NCI-H1105 (cell line): Measurements from ENCODE around the gene PPIP5K1.
"Not testable (repeated sequence)": the region's sequence is repeated elsewhere in the genome, so short reads cannot be mapped to it uniquely, and the experiment has no call there.

Experiments used
- DNase-seq: peaks from one replicate; lab custom pipeline; 2025; lab: John Stamatoyannopoulos, UW

PPIP5K1 gene

DNA sequence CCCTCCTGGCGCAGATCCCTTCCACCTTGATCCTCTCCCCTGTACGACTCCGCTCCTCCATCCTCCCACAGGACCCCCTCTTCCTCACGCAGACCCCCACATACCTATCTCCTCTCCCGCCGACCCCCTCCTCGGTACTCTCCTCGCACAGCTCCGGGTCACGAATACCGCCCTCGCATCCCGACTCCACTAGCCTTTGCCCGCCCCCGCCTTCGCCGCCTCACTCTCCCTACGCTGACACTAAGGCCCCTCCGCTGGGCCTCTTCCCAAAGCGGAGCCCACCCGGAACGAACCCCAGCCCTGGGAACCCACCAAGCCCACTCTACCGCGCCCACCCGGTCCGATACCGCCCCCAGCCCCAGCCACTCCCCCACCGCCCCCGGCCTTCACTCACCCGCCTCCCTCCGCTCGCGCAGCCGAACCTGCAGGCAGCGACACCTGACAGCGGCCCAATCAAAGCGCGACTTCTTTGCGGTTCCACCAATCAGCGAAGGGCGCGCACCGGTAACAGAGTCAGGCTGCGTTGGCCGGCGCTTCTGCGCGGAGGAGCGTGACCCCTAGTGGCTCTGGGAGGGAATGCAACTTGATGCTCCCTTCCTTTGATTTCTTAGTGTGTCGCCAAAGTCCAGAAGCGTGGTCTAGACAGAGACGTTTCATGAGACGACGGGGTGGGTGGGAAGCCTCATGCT, at the start of gene PPIP5K1:
PPIP5K1 (minus strand) TSS at position 431 of the 689 bp plus-strand sequence. CDS start 5,704 bp downstream, outside the sequence.
- not testable (repeated sequence) for DNase-seq

DNA sequence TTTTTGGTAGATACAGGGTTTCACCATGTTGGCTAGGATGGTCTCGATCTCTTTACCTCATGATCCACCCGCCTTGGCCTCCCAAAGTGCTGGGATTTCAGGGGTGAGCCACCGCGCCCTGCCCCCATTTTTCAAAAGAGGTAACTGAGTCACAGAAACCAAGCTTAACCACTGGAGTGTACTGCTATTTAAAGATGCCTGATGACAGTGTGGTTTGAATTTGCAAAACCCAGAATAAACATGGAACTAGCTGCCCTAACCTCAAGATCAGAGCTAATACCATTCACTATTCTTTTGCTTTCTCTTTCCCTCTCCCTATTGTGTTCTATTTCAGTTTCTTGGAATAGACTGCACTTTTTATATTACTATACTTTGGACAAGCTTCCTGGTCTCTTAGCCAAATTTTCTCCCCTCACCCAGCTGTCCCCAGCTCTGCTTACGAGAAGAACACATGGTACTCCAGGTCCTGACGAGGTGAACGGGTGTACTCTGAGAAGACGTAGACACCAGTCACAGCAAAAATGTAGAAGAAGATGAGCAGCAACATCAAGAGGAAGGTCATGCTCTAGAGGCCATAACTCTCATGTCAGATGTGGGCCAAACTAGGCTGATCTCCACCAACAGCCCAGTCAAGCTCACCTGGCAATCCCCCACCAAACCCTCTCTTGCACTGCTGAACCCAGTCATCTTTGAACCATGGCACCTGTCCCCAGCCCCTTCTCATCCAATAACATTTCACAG, 48.6 kb upstream of the PPIP5K1 start:
- DNase-seq, result not testable (repeated sequence)

DNA sequence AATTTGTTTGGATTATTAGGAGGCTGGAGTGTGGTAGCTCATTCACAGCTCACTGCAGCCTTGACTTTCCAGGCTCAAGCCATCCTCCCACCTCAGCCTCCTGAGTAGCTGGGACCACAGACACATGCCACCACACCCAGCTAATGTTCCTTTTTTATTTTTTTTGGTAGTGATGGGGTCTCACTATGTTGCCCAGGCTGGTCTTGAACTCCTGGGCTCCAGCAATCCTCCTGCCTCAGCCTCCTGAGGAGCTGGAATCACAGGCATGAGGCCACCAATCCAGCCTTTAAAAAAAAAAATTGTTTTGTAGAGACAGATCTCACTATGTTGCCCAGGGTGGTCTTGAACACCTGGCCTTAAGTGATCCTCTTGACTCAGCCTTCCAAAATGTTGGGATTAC, 36.9 kb upstream of the PPIP5K1 start:
- not testable (repeated sequence) for DNase-seq

DNA sequence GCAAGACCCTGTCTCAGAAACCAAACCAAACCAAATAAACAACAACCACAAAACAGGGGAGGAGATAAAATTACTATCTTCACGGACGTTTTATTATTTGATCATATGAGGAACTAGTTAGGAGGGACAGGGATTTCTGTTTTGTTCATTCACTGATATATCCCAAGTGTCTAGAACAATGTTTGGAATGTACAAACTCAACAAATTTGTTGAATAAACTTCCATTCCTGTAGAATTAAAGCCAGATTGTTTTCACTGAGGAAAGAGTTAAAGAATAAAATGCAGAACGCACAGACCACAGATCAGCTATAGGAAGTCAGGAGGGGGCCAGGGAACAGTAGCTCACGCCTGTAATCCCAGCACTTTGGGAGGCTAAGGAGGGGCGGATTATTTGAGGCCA, 35.1 kb upstream of the PPIP5K1 start:
- DNase-seq, result no peak

DNA sequence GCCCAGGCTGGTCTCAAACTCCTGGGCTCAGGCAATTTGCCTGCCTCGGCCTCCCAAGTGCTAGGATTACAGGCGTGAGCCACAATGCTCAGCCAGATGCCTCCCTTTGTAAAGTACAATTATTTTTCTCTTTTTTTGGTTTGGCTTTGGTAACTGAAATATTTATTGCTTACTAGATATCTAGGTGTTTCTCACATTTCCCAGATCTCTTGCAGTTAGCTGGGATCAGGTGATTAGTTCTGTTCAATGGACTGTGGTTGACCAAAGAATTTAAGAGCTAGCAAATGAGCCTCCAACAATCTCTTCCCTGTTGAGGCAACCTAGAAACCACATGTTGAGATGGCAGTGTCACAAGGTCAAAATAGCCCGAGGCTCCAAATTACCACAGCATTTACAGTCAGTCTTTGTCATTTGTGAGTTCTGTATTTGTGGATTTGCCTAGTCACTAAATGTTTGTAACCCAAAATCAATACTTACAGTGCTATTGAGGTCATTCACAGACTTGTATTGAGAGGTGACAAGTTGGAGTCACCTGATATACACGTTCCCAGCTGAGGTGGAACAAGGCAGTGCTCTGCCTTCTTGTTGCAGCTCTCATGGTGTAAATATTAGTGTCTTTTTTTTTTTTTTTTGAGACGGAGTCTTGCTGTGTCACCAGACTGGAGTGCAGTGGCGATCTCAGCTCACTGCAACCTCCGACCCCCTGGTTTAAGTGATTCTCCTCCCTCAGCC, 32.2 kb upstream of the PPIP5K1 start:
- not testable (repeated sequence) for DNase-seq

DNA sequence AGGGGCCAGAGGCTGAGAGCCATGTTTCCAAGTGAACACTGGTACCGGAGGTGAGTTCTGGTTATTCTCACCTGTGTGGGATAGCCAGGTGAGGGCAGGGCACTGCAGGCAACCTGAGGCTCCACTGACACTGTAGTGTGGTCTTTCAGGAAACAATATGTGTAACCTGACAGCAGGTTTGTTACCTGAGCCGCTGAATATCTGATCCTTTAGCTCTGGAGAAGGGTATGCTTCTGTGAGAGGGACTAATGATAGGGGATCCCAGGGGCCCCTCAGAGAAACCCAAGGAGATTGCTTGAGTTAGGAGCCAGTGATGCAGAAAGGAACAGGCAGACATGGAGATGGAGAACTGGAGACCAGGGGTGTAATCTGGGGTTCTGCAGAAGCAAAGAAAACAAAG, 28.7 kb upstream of the PPIP5K1 start, which contains the start of gene STRC:
STRC (minus strand) TSS at position 101 of the 400 bp plus-strand sequence; CDS start at position 23, 78 bp downstream.
- DNase-seq, result not testable (repeated sequence)

DNA sequence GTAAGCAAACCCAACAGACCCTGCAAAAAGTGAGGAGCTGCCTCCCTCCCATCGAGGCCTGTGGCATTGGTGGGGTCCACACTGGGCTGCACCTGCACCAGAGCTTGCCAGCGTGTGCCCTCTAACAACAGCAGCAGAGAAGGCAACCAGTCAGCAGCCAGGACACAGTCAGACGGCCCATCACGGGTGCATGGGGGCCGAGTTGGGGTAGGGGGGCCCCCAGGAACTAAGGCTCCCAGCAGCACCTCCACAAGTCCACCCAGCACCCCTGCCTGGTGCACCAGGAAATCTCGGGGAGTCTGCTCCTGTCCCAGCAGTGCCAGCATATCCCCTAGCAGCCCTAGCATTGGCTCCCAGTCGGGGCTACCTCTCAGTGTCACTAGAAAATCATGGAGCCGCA, 27.7 kb upstream of the PPIP5K1 start:
- not testable (repeated sequence) for DNase-seq

DNA sequence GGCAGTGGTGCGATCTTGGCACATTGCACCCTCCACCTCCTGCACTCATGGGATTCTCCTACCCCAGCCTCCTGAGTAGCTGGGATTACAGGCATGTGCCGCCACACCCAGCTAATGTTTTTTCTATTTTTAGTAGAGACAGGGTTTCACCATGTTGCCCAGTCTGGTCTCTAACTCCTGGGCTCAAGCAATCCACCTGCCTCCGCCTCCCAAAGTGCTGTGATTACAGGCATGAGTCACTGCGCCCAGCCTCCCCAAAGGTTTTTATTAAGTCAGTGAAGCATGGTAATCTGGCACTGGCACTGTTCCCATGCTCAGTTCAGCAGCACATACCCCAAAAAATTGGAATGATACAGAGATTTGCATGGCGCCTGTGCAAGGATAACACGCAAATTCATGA, 12.2 kb upstream of the PPIP5K1 start:
- DNase-seq, result not testable (repeated sequence)

DNA sequence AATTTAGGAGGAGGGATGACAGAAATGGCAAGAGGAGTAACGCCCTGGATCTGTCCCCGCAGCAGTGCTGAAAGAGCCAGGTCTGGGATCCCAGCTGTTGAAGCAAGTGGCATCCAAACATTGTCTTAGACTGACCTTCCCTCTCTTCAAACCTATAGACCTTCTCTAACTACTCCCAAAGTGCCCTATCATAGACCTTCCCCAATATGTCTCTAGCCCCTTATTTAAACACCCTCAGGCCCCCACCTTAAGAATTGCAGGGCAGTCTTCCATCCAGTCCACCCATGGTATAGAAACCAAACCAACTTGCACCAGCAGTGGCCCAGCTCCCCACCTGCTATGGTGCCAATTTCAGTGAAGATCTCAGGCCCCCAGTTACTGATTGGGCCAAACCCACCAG, 10.2 kb upstream of the PPIP5K1 start:
- not testable (repeated sequence) for DNase-seq

DNA sequence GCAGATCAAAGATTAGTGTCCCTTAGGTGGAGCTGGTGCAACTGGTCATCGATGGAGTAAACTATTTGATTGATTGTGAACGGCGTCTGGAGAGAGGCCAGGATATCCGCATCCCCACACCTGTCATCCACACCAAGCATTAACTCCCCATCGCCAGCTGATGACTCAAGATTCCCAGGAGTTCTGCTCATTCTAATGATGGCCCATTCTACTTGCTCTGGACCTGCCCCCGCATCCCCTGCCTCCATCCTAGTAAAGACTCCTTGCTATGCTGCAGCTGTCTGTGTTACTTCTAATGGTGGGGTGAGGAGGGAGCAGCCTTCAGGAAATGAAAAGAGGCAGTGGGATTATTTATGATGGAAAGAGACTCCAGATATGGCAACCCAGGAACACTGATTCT, 9.1 kb upstream of the PPIP5K1 start:
- DNase-seq, result not testable (repeated sequence)

DNA sequence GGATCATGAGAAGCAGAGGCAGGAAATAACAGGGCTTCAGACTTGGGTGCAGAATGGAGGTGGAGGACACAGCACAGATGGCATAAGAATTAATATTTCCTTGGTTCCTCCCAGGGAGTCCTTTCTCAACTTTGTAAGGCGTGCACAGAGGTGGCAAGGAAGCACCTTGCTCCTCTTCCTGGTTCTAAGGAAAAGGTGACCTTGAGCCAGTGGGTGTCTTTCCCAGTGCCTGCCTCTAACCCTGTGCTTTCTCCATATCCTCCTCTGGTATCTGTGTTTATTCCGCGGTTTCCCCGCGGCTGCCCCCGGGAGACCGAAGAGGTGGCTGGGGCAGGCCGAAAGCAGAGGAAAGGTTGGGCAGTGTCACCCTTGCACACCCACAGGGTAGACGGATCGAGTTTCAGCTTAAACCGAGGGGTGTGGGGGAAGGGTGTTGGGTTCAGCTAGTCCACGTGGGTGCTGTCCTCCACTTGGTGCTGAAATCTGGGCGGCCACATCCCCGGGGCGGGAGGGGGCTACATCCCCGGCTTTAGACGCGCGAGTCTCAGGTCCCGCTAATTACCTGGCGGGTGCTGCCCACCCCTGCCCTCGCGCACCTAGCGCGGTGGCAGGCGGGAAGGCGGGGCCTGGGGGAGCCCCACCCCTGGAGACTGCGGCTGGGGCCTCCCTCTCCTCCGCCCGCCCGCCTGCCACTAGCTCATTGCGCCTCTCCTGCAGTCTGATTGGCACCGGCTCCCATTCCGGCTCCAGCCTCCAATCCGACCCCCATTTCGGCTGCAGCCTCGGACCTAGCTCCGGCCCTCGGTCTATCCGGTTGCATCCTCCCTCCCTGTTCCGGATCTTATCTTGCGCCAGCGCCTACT, 3.6 kb upstream of the PPIP5K1 start, which contains the start of gene CKMT1B:
CKMT1B (plus strand) TSS at position 700 of the 863 bp plus-strand sequence. CDS start 192 bp downstream, outside the sequence.
- DNase-seq, result not testable (repeated sequence)

DNA sequence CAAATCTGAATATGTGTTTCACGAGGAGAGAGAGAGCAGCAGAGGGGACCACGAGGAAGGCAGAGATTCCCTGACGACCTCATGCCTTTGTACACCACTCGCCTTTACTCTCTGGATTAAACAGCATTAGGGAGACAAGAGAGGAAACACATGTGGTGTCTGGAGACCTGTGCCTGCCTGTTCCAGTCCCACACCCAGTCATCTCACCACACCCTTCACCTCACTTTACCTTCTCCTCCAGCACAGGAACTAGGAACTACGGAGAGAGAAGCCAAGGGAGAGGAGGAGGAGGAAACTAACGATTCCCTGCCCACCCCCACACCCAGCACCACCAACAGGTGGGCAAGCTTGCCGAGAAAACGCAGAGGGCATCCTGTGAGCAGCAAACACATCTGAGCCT, 2.8 kb upstream of the PPIP5K1 start:
- not testable (repeated sequence) for DNase-seq

DNA sequence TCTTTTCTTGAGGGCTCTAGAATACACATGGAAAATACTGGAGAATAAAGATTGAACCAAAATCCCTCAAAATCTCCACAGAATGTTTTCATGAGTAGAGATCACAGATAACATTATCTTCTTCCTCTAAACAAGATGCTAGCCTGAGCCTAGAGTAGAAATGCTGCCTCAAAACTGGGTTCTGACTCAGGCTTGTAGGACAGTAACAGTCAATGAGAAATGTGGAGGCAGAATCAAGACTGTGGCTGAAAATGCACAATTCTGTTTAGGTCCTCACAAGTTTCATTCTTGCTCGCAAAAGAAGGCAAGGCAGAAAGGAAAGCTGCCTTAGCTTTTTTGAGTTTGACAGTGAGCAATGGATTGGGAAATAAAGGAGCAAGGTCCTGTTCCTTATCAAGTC, 15.4 kb downstream of the PPIP5K1 start:
- DNase-seq, result not testable (repeated sequence)

DNA sequence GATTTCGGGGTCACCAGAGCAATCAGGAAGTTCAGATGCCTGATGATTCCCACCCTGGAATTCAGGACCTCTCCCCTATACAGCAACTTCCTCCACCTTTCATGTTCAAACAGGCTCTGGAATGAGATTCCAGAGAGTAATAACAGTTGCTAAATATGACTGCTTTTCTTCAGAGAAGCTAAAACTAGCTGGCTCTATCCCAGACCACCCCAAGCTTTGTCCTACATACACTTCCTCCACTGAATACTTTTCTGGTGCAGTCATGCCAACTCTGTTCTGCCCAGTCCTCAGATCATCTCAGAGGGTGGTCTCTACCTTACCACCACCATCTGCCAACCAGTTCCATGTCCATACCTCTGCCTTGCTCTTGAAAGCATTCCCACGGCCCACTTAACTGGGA, 23.4 kb downstream of the PPIP5K1 start:
- DNase-seq, result not testable (repeated sequence)

DNA sequence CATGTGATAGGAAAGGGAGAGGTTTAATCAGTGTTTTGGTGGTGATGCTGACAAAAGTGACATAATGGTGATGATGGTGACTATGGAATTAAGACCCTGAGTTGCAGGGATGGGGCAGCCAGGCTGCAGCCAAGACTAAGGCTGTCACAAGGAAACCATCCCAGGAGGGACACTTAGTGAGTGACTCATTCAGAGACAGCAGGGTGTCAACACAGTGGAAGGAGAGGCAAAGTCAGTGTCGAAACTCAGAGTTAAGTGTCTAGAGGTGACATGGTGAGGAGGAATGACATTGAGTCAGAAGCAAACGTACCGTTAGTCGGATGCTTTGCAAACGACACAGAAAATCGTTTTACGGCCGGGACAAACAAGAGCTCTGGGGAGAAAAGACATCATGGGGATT, 26.2 kb downstream of the PPIP5K1 start:
- DNase-seq, result not testable (repeated sequence)

DNA sequence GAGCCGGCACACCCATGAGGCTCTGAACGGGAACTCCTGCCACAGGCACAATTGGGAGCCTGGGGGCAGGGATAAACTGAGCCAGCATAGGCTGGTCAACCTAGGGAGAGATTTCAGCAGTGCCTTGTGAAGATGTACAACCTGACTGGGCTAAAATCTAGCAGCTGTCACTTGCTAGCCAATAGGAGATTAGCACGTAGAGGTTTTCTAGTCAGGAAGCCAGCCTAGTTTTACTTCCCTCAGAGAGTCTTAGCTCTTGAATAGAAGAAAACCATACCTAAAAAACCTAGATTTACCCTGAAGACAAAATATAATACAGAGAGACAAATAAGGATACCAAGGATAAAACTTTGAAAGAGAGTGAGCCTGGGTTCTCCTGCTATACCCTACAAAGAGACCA, 27.3 kb downstream of the PPIP5K1 start:
- DNase-seq, result not testable (repeated sequence)

DNA sequence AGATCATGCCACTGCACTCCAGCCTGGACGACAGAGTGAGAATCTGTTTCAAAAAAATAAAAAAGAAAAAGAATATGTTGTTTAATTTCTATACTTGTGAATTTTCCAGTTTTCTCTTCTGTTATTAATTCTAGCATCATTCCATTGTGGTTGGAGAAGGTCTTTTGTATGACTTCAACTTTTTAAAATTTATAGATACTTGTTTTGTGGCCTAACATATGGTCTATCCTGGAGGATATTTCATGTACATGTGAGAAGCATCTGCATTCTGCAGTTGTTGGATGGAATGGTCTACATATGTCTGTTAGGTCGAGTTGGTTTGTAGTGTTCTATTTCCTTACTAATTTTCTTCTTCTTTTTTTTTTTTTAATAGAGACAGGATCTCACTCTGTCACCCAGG, 37.0 kb downstream of the PPIP5K1 start:
- DNase-seq, result no peak

DNA sequence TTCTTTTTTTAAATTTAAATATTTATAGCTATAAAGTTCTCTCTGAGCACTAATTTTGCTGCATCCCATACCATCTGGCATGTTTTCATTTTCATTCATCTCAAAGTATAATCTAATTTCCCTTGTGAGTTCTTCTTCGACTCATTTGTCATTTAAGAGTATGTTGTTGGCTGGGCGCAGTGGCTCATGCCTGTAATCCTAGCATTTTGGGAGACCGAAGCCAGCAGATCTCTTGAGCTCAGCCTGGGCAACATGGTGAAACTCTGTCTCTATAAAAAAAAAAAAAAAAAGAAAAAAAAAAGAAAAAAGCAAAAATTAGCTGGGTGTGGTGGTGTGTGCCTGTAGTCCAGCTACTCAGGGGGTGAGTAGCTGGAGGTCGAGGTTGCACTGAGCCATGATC, 37.8 kb downstream of the PPIP5K1 start:
- no peak for DNase-seq

DNA sequence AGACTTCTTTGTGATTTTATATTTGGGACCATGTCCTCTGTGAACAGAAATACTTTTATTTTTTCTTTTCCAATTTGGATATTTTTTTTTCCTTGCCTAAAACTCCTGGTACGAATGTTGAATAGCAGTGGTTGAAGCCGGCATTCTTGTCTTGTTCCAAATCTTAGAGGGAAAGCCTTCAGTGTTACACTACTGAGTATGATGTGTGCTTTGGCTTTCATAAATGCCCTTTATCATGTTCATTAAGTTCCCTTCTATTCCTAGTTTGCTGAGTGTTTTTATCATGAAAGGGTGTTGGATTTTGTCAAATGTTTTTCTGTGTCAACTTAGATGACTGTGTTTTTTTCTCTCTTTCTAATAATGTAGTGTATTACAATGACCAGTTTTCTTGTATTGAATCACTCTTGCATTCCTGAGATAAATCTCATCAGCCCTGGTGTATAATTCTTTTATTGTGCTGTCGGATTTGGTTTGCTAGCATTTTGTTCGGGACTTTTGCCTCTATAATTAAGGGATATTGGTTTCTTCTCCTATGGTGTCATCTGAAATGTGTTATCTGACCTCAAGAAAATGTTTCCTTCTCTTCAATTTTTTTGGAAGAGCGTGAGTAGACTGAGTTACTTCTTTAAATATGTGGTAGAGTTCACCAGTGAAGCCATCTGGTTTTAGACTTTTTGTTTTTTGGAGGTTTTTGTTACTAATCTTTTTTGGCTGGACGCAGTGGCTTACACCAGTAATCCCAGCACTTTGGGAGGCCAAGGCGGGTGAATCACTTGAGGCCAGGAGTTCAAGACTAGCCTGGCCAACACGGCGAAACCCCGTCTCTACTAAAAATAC, 39.3 kb downstream of the PPIP5K1 start:
- no peak for DNase-seq

DNA sequence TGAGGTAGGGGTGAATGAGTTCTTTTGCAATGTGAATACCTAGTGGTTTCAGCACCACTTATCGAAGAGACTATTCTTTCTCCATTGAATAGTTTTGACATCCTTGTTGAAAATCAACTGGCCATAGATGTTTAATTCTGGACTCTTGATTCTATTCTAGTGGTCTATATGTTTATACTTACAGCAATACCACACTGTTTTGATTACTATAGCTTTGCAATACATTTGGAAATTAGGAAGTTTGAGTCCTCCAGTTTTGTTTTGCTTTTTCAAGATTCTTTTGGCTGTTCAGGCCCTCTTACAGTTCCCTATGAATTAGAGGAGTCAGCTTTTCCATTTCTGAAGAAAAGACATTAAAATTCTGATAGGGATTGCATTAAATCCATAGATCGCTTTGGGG, 42.5 kb downstream of the PPIP5K1 start:
- no peak for DNase-seq

DNA sequence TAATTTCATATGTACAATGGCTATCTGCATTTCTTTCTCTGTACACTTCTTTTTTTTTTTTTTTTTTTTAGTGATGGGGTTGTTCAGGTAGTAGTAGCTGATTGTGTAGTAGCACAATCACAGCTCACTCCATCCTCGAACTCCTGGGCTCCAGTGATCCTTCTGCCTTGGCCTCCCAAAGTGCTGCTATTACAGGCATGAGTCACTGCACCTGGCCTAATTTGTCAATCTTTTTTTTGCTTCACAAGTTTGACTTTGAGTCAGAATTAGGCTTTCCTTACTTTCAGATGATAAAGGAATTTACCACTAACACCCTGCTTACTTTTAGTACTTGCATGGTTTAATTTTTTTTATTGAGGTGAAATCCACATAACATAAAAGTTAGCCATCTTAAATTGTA, 44.6 kb downstream of the PPIP5K1 start:
- no peak for DNase-seq
